HL-60/S4 (cell line): ENCODE results near the gene LRRTM2.
"Not testable (repeated sequence)": the region's sequence is repeated elsewhere in the genome, so short reads cannot be mapped to it uniquely, and the experiment has no call there.

ENCODE experiments used
- in situ Hi-C: fragments of 300-500 bp; cut with MboI; formaldehyde crosslinking; loops from 2 replicates; pipeline ENCODE4 v1.14.3; 2022; ENCODE audit warnings: low sequenced_read_pairs

LRRTM2 gene

DNA sequence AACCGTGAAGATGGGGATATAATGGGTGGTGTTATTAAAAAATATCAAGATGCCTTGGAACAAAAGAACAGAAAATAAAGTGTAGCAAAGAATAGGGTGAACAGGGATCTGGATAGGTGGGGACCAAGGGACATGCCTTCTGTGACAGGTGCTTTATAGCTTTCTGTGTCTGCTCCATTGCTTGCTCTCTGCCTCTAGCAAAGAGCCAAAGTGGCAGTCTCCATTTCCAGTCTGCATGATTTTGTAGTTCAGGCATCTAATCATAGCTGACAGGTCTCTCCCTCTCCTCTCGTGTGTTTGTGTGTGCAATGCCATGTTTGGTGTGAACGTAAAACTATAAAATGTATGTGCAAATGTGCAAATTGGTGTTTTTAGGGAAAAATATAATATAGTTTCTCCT lies 35.0 kb downstream of the LRRTM2 start:
- in situ Hi-C loops = no loop called here

DNA sequence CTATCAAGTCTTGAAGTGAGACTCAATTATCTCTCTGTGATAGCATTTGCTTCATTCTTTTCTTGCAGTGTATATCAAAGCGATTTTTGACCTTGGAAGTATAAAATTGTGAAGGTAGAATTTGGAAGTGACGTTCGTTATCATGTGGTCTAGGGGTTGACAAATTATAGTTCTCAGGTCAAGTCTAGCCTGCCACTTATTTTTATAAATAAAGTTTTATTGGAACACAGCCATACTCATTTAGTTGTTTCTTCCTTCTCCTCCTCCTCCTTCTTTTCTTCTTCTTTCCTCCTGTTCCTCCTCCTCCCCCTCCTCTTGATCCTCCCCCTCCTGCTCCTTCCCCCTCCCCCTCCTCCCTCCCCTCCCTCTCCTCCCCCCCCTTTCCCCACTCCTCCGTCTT lies 38.0 kb downstream of the LRRTM2 start:
- in situ Hi-C loops = no loop called here

DNA sequence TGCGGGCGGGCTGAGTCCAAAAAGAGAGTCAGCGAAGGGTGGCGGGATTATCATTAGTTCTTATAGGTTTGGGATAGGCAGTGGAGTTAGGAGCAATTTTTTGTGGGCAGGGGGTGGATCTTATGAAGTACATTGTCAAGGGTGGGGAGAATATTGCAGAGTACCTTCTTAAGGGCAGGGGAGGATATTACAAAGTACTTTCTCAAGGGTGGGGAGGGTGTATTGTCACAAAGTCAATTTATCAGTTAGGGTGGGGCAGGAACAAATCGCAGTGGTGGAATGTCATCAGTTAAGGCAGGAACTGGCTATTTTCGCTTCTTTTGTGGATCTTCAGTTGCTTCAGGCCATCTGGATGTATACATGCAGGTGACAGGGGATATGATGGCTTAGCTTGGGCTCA lies 40.3 kb downstream of the LRRTM2 start:
- in situ Hi-C loops = not testable (repeated sequence)

GRCh38 chr5:138833726-138834480 lies 41.2 kb downstream of the LRRTM2 start:
- in situ Hi-C loops = no loop called here

GRCh38 chr5:138833080-138833479 lies 42.1 kb downstream of the LRRTM2 start:
- in situ Hi-C loops = no loop called here

DNA sequence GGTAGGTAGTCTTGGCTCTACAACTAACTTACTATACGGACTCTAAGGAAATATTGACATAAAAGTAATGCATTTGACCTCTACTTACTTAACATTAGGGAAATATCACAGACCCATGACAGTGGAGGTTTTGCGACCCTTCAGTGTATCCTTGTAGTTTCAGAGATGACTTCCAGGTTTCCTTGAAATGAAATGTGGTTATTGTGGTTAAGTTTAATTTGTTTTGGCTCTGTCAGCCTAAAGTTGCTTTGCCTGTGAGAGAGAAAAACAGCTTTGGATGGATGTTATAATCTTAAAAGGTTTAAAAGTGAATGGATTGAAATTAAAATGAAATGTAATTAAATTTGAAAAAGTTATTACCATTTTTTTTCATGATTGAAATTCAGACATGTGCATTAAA lies 42.9 kb downstream of the LRRTM2 start:
- in situ Hi-C loops = no loop called here

- in situ Hi-C loops = no loop called here
Observed at GRCh38 chr5:138831703-138832102, 43.4 kb downstream of the LRRTM2 start.

- in situ Hi-C loops = no loop called here
Observed at GRCh38 chr5:138829341-138829740, 45.8 kb downstream of the LRRTM2 start.

DNA sequence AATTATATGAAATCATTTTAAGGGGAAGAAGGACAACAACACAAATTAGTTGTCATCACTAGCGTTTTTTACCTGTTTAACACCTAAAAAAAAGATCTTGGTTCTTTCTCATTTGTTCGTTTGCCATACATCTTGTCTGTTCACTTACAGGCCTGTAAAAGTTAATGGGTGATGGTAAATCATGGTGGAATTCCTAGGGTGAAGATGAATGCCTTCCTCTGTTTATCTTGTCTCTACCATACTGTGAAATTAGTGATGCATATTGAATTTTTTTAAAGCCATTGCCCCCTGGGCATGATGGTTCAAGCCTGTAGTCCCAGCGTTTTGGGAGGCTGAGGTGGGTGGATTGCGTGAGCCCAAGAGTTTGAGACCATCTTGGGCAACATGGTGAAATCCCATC lies 46.6 kb downstream of the LRRTM2 start:
- in situ Hi-C loops = no loop called here

- in situ Hi-C loops = loop anchor here (25.0 kb wide), 1 partner anchor 437 kb away; no protein-coding TSS in a partner anchor
Observed at GRCh38 chr5:138824924-138825863, 49.9 kb downstream of the LRRTM2 start.

GRCh38 chr5:138824516-138824915 lies 50.6 kb downstream of the LRRTM2 start:
- in situ Hi-C loops = loop anchor here (25.0 kb wide), 1 partner anchor 438 kb away; no protein-coding TSS in a partner anchor

- in situ Hi-C loops = loop anchor here (25.0 kb wide), 1 partner anchor 442 kb away; no protein-coding TSS in a partner anchor
Observed at GRCh38 chr5:138820695-138821094, 54.4 kb downstream of the LRRTM2 start.

DNA sequence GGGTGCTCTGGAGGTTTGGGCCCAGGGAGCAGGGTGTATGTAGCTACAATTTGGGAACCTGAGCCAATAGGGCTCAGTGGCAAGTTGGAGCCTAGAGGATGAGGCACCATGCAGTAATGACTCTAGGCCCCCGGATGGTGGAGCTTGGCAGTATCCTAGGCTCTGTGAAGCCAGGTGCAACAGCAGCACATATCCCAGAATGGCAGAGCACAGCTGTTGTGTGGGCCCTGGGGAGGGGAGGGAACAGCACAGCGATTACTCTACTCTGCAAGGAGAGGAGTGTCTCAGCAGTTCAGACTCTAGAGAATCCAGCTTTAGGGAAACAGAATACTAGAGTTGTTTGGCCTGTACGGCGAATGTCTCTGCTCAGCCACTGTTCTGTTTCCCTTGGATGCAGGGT lies 56.1 kb downstream of the LRRTM2 start:
- in situ Hi-C loops = loop anchor here (25.0 kb wide), 1 partner anchor 443 kb away; no protein-coding TSS in a partner anchor
